OCI-LY1 (cell line): ENCODE results near the gene DFFA.

Experiments used
- EZH2 ChIP-seq: fragments of 200-600 bp; sonication (generic), shearing (Covaris generic); IDR thresholded peaks from 2 replicates; pipeline ENCODE4 v1.8.0; 2017; ENCODE audit warnings: borderline replicate concordance, mixed run types, mild to moderate bottlenecking, antibody characterized with exemption, low read length, moderate library complexity, mixed read lengths
- TF ChIP-seq, protein P1 (sequence below): fragments of 200-600 bp; sonication (generic), shearing (Covaris generic); IDR thresholded peaks from 2 replicates; pipeline ENCODE4 v1.5.1; 2017; ENCODE audit warnings: mild to moderate bottlenecking, antibody characterized with exemption, low read length, moderate library complexity, mixed read lengths

DNA sequence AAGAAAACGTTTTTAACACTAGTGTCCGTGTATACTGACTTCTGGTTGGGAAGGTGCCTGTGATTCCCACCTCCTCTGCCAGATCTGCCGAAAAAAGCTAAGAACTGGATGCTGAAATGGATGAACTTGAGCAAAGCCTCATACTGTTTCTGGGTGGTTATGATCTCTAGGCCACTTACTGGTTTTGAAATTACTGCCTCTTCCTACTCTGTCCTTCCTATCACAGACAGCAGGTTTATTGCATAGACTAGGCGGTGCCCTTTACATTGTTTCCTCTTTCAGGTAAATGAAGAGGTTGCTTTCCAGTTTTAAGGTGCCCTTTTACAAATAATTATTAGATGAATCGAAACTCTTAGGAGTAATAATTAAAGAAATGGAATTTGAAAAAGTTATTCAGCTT lies 29.9 kb upstream of the DFFA start:
- TF ChIP-seq, protein P1, sequence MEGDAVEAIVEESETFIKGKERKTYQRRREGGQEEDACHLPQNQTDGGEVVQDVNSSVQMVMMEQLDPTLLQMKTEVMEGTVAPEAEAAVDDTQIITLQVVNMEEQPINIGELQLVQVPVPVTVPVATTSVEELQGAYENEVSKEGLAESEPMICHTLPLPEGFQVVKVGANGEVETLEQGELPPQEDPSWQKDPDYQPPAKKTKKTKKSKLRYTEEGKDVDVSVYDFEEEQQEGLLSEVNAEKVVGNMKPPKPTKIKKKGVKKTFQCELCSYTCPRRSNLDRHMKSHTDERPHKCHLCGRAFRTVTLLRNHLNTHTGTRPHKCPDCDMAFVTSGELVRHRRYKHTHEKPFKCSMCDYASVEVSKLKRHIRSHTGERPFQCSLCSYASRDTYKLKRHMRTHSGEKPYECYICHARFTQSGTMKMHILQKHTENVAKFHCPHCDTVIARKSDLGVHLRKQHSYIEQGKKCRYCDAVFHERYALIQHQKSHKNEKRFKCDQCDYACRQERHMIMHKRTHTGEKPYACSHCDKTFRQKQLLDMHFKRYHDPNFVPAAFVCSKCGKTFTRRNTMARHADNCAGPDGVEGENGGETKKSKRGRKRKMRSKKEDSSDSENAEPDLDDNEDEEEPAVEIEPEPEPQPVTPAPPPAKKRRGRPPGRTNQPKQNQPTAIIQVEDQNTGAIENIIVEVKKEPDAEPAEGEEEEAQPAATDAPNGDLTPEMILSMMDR = no peak
- TF ChIP-seq EZH2 = no peak
